H1 (cell line): ENCODE measurements around the gene INPP5J. TPM values are rescaled to one million over a fixed set of nuclear protein-coding genes. Genes with fewer than 3 reads are reported as not detected.

ENCODE experiments used
- CTCF ChIA-PET: fragments of 300-600 bp; sonication (Branson Sonifier 250); formaldehyde crosslinking; loops from one replicate; lab custom pipeline; 2021; ENCODE audit not compliant: partially characterized antibody; lab: Charles Lee
- POLR2A ChIA-PET: fragments of 300-600 bp; sonication (Branson Sonifier 250); formaldehyde crosslinking; loops from one replicate; lab custom pipeline; 2021; ENCODE audit warnings: inconsistent platforms; ENCODE audit not compliant: partially characterized antibody; lab: Charles Lee
- DNase-seq, 2 experiments: peaks; one replicate each; pipeline versions ENCODE4 v3.0.0 to v3.0.0-alpha.2; 2010 to 2022; ENCODE audit warnings: low spot score in 2 of 2, low read depth in 1 of 2, mixed read lengths in 1 of 2
- FAIRE-seq: peaks from 2 replicates; lab custom pipeline; 2011; peaks lifted over from hg19 to GRCh38; lab: Jason Lieb, UNC
- H2AFZ ChIP-seq: 2 replicates; pipeline ENCODE4 v1.8.1; 2012; ENCODE audit warnings: low read length, inconsistent platforms
- H2AK5ac ChIP-seq: 2 replicates; pipeline ENCODE4 v1.6.1; 2013; ENCODE audit warnings: low read depth, low read length
- H2BK120ac ChIP-seq: replicated peaks from 2 replicates; pipeline ENCODE3; 2013; ENCODE audit warnings: low read depth, low read length, inconsistent platforms
- H2BK12ac ChIP-seq: 2 replicates; pipeline ENCODE4 v1.6.1; 2013; ENCODE audit warnings: low read depth, low read length
- H2BK15ac ChIP-seq: 2 replicates; pipeline ENCODE4 v1.6.1; 2013; ENCODE audit warnings: low read length
- H2BK20ac ChIP-seq: 2 replicates; pipeline ENCODE4 v1.6.1; 2013; ENCODE audit warnings: low read length
- H2BK5ac ChIP-seq: 2 replicates; pipeline ENCODE4 v1.6.1; 2013; ENCODE audit warnings: low read depth, low read length
- H3K14ac ChIP-seq: 2 replicates; pipeline ENCODE4 v1.6.1; 2013; ENCODE audit warnings: inconsistent platforms; ENCODE audit not compliant: insufficient read length
- H3K18ac ChIP-seq: 2 replicates; pipeline ENCODE4 v1.6.1; 2013; ENCODE audit warnings: low read length; ENCODE audit errors: extremely low read depth
- H3K23ac ChIP-seq: 2 replicates; pipeline ENCODE4 v1.6.1; 2013; ENCODE audit warnings: inconsistent platforms; ENCODE audit not compliant: insufficient read length
- H3K23me2 ChIP-seq: 2 replicates; pipeline ENCODE4 v1.6.1; 2013; ENCODE audit warnings: low read depth, low read length
- H3K27ac ChIP-seq: 2 replicates; pipeline ENCODE4 v1.6.1; 2011; ENCODE audit warnings: low read depth, low read length, inconsistent platforms
- H3K27me3 ChIP-seq, 4 experiments: replicated peaks in 1 of 4; 1 replicate in 1 of 4; 2 replicates in 3 of 4; pipeline versions ENCODE4 v1.6.1 to v1.8.1; 2011 to 2013; ENCODE audit warnings: low read length in 3 of 4, mild to moderate bottlenecking in 3 of 4, inconsistent platforms in 2 of 4, mixed read lengths in 2 of 4, moderate library complexity in 1 of 4; ENCODE audit not compliant: control insufficient read depth in 3 of 4, insufficient read depth in 3 of 4; ENCODE audit errors: extremely low read depth in 1 of 4
- H3K36me3 ChIP-seq, 4 experiments: 2 replicates each; pipeline versions ENCODE4 v1.6.1 to v1.8.1; 2011 to 2013; ENCODE audit warnings: mild to moderate bottlenecking in 4 of 4, low read length in 3 of 4, moderate library complexity in 2 of 4, control low read depth in 1 of 4, inconsistent platforms in 1 of 4; ENCODE audit not compliant: insufficient read depth in 4 of 4, control insufficient read depth in 2 of 4
- H3K4ac ChIP-seq: replicated peaks from 2 replicates; pipeline ENCODE3; 2013; ENCODE audit warnings: low read length, low read depth, mixed read lengths, inconsistent platforms; ENCODE audit not compliant: insufficient read length
- H3K4me1 ChIP-seq, 4 experiments: replicated peaks in 1 of 4; 1 replicate in 1 of 4; 2 replicates in 3 of 4; pipeline versions ENCODE4 v1.6.1 to v1.8.1; 2011 to 2013; ENCODE audit warnings: low read length in 3 of 4, inconsistent platforms in 2 of 4, mixed read lengths in 1 of 4; ENCODE audit not compliant: insufficient read depth in 4 of 4, control insufficient read depth in 3 of 4
- H3K4me2 ChIP-seq, 2 experiments: 2 replicates each; pipeline versions ENCODE4 v1.6.1 to v1.8.1; 2011 to 2013; ENCODE audit warnings: low read depth in 2 of 2, low read length in 2 of 2, control low read depth in 1 of 2, inconsistent platforms in 1 of 2, mild to moderate bottlenecking in 1 of 2; ENCODE audit not compliant: insufficient read depth in 1 of 2
- H3K4me3 ChIP-seq, 4 experiments: fragments of 200-600, 300-600 bp in 1 of 4; sonication (generic), shearing (Covaris generic), sonication (Bioruptor Twin) in 1 of 4; 2 replicates each; pipeline versions ENCODE4 v1.5.1 to v1.8.1; 2011 to 2016; ENCODE audit warnings: low read length in 4 of 4, low read depth in 3 of 4, control low read depth in 2 of 4, inconsistent platforms in 2 of 4, mild to moderate bottlenecking in 2 of 4, mixed read lengths in 1 of 4, moderate library complexity in 1 of 4; ENCODE audit not compliant: insufficient read depth in 2 of 4; ENCODE audit errors: extremely low read depth in 1 of 4
- H3K56ac ChIP-seq: replicated peaks from 2 replicates; pipeline ENCODE3; 2013; ENCODE audit warnings: low read depth, mild to moderate bottlenecking, mixed read lengths, low read length, inconsistent platforms; ENCODE audit not compliant: insufficient read length
- H3K79me1 ChIP-seq: 2 replicates; pipeline ENCODE4 v1.6.1; 2013; ENCODE audit warnings: low read depth, low read length, control low read depth
- H3K79me2 ChIP-seq, 2 experiments: 2 replicates each; pipeline versions ENCODE4 v1.6.1 to v1.8.1; 2012 to 2013; ENCODE audit warnings: low read length in 2 of 2, mild to moderate bottlenecking in 2 of 2, inconsistent platforms in 1 of 2; ENCODE audit not compliant: insufficient read depth in 2 of 2, control insufficient read depth in 1 of 2
- H3K9ac ChIP-seq, 4 experiments: replicated peaks in 1 of 4; 1 replicate in 1 of 4; 2 replicates in 3 of 4; pipeline versions ENCODE4 v1.6.1 to v1.8.1; 2011 to 2013; ENCODE audit warnings: low read depth in 3 of 4, low read length in 3 of 4, control low read depth in 2 of 4, mild to moderate bottlenecking in 2 of 4, moderate library complexity in 2 of 4, inconsistent platforms in 1 of 4; ENCODE audit errors: extremely low read depth in 1 of 4
- H3K9me3 ChIP-seq, 2 experiments: 2 replicates each; pipeline versions ENCODE4 v1.6.1 to v1.8.1; 2012 to 2013; ENCODE audit warnings: mild to moderate bottlenecking in 2 of 2, moderate library complexity in 2 of 2, control low read depth in 1 of 2, inconsistent platforms in 1 of 2, low read depth in 1 of 2, low read length in 1 of 2, mixed read lengths in 1 of 2; ENCODE audit not compliant: insufficient read depth in 2 of 2
- H4K20me1 ChIP-seq, 2 experiments: replicated peaks in 1 of 2; 2 replicates each; pipeline versions ENCODE3 to v1.8.1; 2011 to 2013; ENCODE audit warnings: inconsistent platforms in 2 of 2, low read length in 2 of 2, mild to moderate bottlenecking in 1 of 2; ENCODE audit not compliant: insufficient read depth in 2 of 2, control insufficient read depth in 1 of 2
- H4K5ac ChIP-seq: 2 replicates; pipeline ENCODE4 v1.6.1; 2013; ENCODE audit warnings: low read length, low read depth, mixed read lengths, inconsistent platforms; ENCODE audit not compliant: insufficient read length
- H4K8ac ChIP-seq: 2 replicates; pipeline ENCODE4 v1.8.0; 2013; ENCODE audit warnings: mild to moderate bottlenecking, moderate library complexity, low read length, inconsistent platforms; ENCODE audit not compliant: insufficient read depth; ENCODE audit errors: extremely low read depth
- H4K91ac ChIP-seq: replicated peaks from 2 replicates; pipeline ENCODE3; 2013; ENCODE audit warnings: low read length, mixed read lengths, inconsistent platforms; ENCODE audit not compliant: insufficient read length
- BCL11A ChIP-seq, 2 experiments: IDR thresholded peaks; one replicate each; pipeline ENCODE4 v1.6.1; 2011; ENCODE audit warnings: low read depth in 2 of 2, low read length in 2 of 2, mild to moderate bottlenecking in 2 of 2
- CBX5 ChIP-seq: fragments of 300-800, 300-1000 bp; sonication (generic); IDR thresholded peaks from 2 replicates; pipeline ENCODE4 v1.7.1; 2016; ENCODE audit warnings: antibody characterized with exemption, low read length, low read depth
- EZH2 ChIP-seq: fragments of 200-600 bp; sonication (generic); IDR thresholded peaks from 2 replicates; pipeline ENCODE4 v1.7.1; 2012; ENCODE audit warnings: low read depth, mild to moderate bottlenecking, moderate library complexity, low read length, inconsistent platforms; ENCODE audit not compliant: severe bottlenecking
- JUN ChIP-seq: IDR thresholded peaks from 2 replicates; pipeline ENCODE4 v1.6.1; 2011; ENCODE audit warnings: low read depth, mild to moderate bottlenecking, improper control_type of control experiment, low read length
- KDM1A ChIP-seq: fragments of 200-600, 300-600 bp; sonication (generic); IDR thresholded peaks from 2 replicates; pipeline ENCODE4 v1.7.1; 2016; ENCODE audit warnings: mild to moderate bottlenecking, low read length, borderline replicate concordance
- MAFK ChIP-seq: IDR thresholded peaks from 2 replicates; pipeline ENCODE4 v1.6.1; 2012; ENCODE audit warnings: low read depth, mild to moderate bottlenecking, improper control_type of control experiment, low read length
- SUZ12 ChIP-seq: fragments of 200-600 bp; sonication (generic); IDR thresholded peaks from 2 replicates; pipeline ENCODE4 v1.6.1; 2012; ENCODE audit warnings: mild to moderate bottlenecking, inconsistent platforms, low read length, moderate library complexity, mixed read lengths
- WGBS, 2 experiments: shearing (Covaris generic) in 1 of 2; methylation state at CpG; one replicate each; pipeline versions ENCODE4 v1.1.6 to v1.1.7; 2013 to 2015; ENCODE audit warnings: low lambda C conversion rate in 2 of 2, mixed read lengths in 2 of 2, inconsistent platforms in 1 of 2, low coverage in 1 of 2, missing lambda C conversion rate in 1 of 2; ENCODE audit not compliant: insufficient replicate concordance in 2 of 2, insufficient coverage in 1 of 2, insufficient read length in 1 of 2; ENCODE audit errors: extremely low coverage in 1 of 2, missing lambda C conversion rate in 1 of 2; 5-methylcytosine and 5-hydroxymethylcytosine counted together
- polyA plus RNA-seq, 7 experiments: library from polyadenylated mRNA; depleted of rRNA in 3 of 7; stranded (reverse) in 5 of 7; unstranded in 2 of 7; fragments of >200 nt in 5 of 7; fragments of 200-250 nt in 2 of 7; gene quantifications; 1 replicate in 5 of 7; 2 replicates in 1 of 7; 4 replicates in 1 of 7; pipeline versions ENCODE4 v1.2.1 to v1.2.3, GENCODE V29; 2011 to 2013; ENCODE audit warnings: missing spikeins in 2 of 7, mixed read lengths in 2 of 7
- total RNA-seq: library from RNA; stranded (reverse); fragmentation: NEBNext Ultra II Directional; extraction: Animal tissue kit (Norgen Biotek cat#: 25700); gene quantifications from 2 replicates; pipeline ENCODE4 v1.2.1, GENCODE V29; 2021

The INPP5J gene
- total and polyA plus RNA-seq, 2 of the 8 experiments (the other 6 are each of a cell fraction or from before 2014, with no cell fraction given), result 5.4 to 6.0 TPM

DNA sequence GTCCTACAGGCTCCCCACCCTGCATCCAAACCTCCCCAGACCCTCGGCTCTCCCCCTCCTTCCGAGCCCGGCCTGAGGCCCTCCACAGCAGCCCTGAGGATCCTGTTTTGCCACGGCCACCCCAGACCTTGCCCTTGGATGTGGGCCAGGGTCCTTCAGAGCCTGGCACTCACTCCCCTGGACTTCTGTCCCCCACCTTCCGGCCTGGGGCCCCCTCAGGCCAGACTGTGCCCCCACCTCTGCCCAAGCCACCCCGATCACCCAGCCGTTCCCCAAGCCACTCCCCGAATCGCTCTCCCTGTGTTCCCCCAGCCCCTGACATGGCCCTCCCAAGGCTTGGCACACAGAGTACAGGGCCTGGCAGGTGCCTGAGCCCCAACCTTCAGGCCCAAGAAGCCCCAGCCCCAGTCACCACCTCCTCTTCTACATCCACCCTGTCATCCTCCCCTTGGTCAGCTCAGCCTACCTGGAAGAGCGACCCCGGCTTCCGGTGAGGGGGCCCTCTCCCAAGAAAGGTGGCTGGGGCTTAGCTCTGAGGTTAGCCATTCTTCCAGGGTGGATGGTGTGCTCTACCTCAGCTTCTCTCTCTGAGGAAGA is 2.9 kb downstream of the INPP5J start:
- no peak overlapping the region for H2AFZ ChIP-seq
- no peak for FAIRE-seq
- DNase-seq, result no peak
- H3K23me2 ChIP-seq, result no peaks in the 10 kb centered on the region; the same call in 1 of the 2 replicates
- H4K20me1 ChIP-seq, result no peaks in the 10 kb centered on the region
- H2BK20ac ChIP-seq, result no peak overlapping the region
- no peak overlapping the region for H4K5ac ChIP-seq
- no peaks in the 10 kb centered on the region for H3K79me2 ChIP-seq
- H3K4ac ChIP-seq, result no peak overlapping the region
- no peak overlapping the region for H3K4me3 ChIP-seq
- no peak overlapping the region for H2AK5ac ChIP-seq
- no peaks in the 10 kb centered on the region for H3K27me3 ChIP-seq
- H3K18ac ChIP-seq, result no peak overlapping the region
- no peak overlapping the region for H3K4me2 ChIP-seq
- H3K23ac ChIP-seq, result no peak overlapping the region
- no peak overlapping the region for H3K9ac ChIP-seq
- no peak overlapping the region for H3K14ac ChIP-seq
- no peak overlapping the region for H2BK15ac ChIP-seq
- no peaks in the 10 kb centered on the region for H3K79me1 ChIP-seq
- H4K91ac ChIP-seq, result no peak overlapping the region
- H3K4me1 ChIP-seq, result peaks cover 0 to 29% (median 12%) of the 10 kb centered on the region in 4 experiments; a peak in 6 of 7 replicates
- CTCF ChIA-PET, result interaction anchor here (1.3 to 1.6 kb wide), 2 partner anchors 15 to 21 kb away, joined by 6 to 8 read pairs; partner anchors contain the start of gene PLA2G3
- no peak overlapping the region for H2BK12ac ChIP-seq
- H3K36me3 ChIP-seq, result no peaks in the 10 kb centered on the region
- no peaks in the 10 kb centered on the region for H3K9me3 ChIP-seq
- H3K56ac ChIP-seq, result no peak overlapping the region
- no peak overlapping the region for H2BK120ac ChIP-seq
- WGBS, 2 experiments, result 88% methylated on average over 11 of the region's 12 CpGs; no CpG with 5 or more reads in 1 of the 2 experiments
- no peak overlapping the region for H2BK5ac ChIP-seq
- POLR2A ChIA-PET, result interaction anchor here (0.9 to 1.4 kb wide), 4 partner anchors 10 to 22 kb away, joined by 3 to 4 read pairs (median 4); partner anchors contain the start of gene PLA2G3
- no peak overlapping the region for H3K27ac ChIP-seq
- H4K8ac ChIP-seq, result no peak overlapping the region
- TF ChIP-seq BCL11A (IDR thresholded peaks at IDR 0.05; ENCODE audit: low read depth in 2 of 2, low read length in 2 of 2) (no peak), EZH2 (no peak), CBX5 (no peak), SUZ12 (no peak), JUN (no peak), KDM1A (no peak), MAFK (no peak)
